Measurements from ENCODE around the gene ITGA1. TPM values are rescaled to one million over a fixed set of nuclear protein-coding genes. Genes with fewer than 3 reads are reported as not detected.

The ITGA1 gene
- total RNA-seq, 6 experiments from 2014 or later: 66.5 to 116 (median 82.1) TPM

DNA sequence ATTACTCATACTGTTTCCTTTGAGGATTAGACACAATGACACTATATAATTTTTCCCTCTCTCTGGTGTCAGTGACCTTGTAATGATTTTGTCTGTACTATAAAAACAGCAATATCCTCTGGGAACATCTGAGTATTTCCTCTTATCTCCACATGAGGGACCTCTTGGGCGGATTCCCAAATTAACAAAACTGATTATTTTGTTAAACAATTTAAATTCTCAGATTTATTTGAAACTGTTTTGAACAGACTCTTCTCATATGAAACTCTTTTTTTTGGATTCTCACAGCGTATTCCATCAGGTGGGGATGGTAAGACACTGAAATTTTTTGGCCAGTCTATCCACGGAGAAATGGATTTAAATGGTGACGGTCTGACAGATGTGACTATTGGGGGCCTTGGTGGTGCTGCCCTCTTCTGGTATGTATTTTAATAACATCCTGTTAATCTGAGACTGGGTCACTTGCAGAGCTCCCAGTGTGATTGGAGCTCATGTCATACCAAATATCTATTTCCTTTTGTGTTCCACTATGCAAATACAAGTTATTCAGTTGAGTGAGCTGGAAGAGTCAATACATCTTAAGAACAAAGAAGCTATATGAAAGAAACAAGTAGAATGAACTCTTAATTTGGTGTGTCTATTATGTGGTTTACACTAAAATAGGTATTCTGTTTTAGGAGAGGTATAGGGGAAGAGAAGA lies 127.6 kb downstream of the ITGA1 start:
- 0% methylated on average over 4 of the region's 4 CpGs for WGBS (ENCODE audit: insufficient coverage, low coverage, low lambda C conversion rate, missing lambda C conversion rate)
- no peak for TF ChIP-seq POLR2A (IDR thresholded peaks at IDR 0.05)
- peak; percentile 72 to 78 (median 76) for TF ChIP-seq CTCF (IDR thresholded peaks at IDR 0.05)
- Histone ChIP-seq H3K9me3 (no peaks in the 10 kb centered on the region), H3K4me3 (peak overlapping the region in 1 of 3 donors; percentile 24), H3K27me3 (no peaks in the 10 kb centered on the region), H3K27ac (peak overlapping the region in 1 of 3 donors; percentile 0), H3K36me3 (peaks cover 0 to 13% (median 6%) of the 10 kb centered on the region in 4 donors), H3K4me1 (peaks cover 0 to 3% (median 0%) of the 10 kb centered on the region in 4 donors)
- intact Hi-C loops (cut with DNase I): loop anchor here in 1 of 2 donors (10.0 kb wide), 1 partner anchor 131 kb away; the partner anchor contains the start of genes ITGA1 and PELO
- peak in 2 of 3 donors; percentile 24 to 61 for DNase-seq
- ATAC-seq: peak; percentile 98 to 99 (median 98)

DNA sequence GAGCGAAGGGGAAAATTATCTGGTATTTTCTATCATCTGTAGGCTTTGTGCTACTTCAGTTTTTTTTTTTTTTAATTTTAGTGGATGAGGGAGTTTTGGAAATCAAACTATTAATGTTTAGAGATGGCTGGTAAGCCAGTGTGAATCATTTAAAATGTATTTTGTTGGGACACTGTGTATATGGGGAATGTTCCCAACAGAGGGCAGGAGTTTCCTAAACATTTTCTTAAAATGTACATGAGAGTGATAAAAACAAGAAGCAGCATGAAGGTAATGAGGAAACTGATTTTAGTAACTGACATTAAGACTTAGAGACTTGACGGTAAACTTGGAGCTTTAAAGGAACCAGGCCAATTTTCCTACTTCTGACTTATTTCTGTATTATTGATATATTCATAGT lies 133.2 kb downstream of the ITGA1 start:
- WGBS (ENCODE audit: insufficient coverage, low coverage, low lambda C conversion rate, missing lambda C conversion rate): 89% methylated on average over 2 of the region's 2 CpGs
- Histone ChIP-seq H3K4me1 (no peaks in the 10 kb centered on the region), H3K27me3 (no peaks in the 10 kb centered on the region), H3K9me3 (no peaks in the 10 kb centered on the region), H3K36me3 (peaks cover 0 to 42% (median 18%) of the 10 kb centered on the region in 4 donors), H3K4me3 (no peak overlapping the region), H3K27ac (no peak overlapping the region)
- intact Hi-C loops (cut with DNase I): no loop called here
- DNase-seq (no peak), ATAC-seq (no peak)
- no peak for TF ChIP-seq CTCF (IDR thresholded peaks at IDR 0.05)
- TF ChIP-seq POLR2A (IDR thresholded peaks at IDR 0.05): no peak

DNA sequence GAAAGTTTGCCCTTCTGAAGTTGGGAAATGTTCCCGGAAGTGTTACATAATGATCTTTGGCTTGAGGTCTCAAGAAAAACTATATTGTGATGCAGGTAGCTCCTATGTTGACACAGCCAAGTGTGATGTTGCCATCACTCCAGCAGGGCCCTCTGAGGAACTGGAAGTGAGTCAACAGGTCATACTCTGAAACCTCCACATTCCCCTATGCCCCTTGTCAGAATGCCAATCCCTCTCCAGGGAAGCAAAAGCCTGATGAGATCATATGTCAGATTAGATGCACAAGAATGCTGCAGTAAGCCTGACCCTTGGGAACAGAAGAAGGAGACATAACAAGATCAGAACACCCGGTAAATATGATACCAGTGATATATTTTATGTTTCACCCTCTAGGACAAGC lies 134.7 kb downstream of the ITGA1 start:
- Histone ChIP-seq H3K4me3 (no peak overlapping the region), H3K4me1 (no peaks in the 10 kb centered on the region), H3K9me3 (no peaks in the 10 kb centered on the region), H3K27me3 (no peaks in the 10 kb centered on the region), H3K36me3 (peaks cover 0 to 45% (median 20%) of the 10 kb centered on the region in 4 donors), H3K27ac (no peak overlapping the region)
- TF ChIP-seq POLR2A (IDR thresholded peaks at IDR 0.05): no peak
- TF ChIP-seq CTCF (IDR thresholded peaks at IDR 0.05): peak in 2 of 4 donors; percentile 5 to 15
- intact Hi-C loops (cut with DNase I): no loop called here
- DNase-seq: peak in 1 of 3 donors; percentile 31
- 50% methylated on average over 2 of the region's 2 CpGs for WGBS (ENCODE audit: insufficient coverage, low coverage, low lambda C conversion rate, missing lambda C conversion rate)
- ATAC-seq: peak; percentile 58 to 97 (median 80)

DNA sequence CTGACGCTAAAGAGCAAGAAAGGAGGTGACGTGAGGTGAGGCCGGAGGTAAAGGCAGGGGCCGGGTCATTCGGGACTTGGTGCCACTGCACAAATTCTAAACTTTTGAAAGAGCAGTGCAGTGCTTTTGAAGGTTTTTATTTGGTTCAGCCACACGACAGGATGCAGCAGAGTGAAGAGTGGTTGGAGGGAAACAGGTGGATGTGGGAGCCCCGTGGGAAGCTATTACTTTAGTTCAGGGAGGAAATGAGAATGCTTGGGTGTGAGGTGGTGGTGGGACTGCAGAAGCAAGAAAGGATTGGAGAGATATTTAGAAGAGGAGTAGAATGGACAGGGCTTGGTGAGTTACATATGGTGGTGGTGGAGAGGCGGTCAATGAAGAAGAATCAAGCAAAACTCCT lies 136.7 kb downstream of the ITGA1 start:
- H3K4me1 ChIP-seq: no peaks in the 10 kb centered on the region
- H3K27me3 ChIP-seq: no peaks in the 10 kb centered on the region
- DNase-seq (no peak), ATAC-seq (no peak)
- peaks cover 0 to 45% (median 22%) of the 10 kb centered on the region in 4 donors for H3K36me3 ChIP-seq
- H3K4me3 ChIP-seq: no peak overlapping the region
- no peaks in the 10 kb centered on the region for H3K9me3 ChIP-seq
- TF ChIP-seq CTCF (IDR thresholded peaks at IDR 0.05) (no peak), POLR2A (IDR thresholded peaks at IDR 0.05) (no peak)
- no peak overlapping the region for H3K27ac ChIP-seq
- 58% methylated on average over 8 of the region's 8 CpGs for WGBS (ENCODE audit: insufficient coverage, low coverage, low lambda C conversion rate, missing lambda C conversion rate)
- intact Hi-C loops (cut with DNase I): no loop called here
